Measurements from ENCODE around the gene VAV3. TPM values are rescaled to one million over a fixed set of nuclear protein-coding genes. Genes with fewer than 3 reads are reported as not detected.

The VAV3 gene
- polyA plus RNA-seq, 4 donors: 114 to 148 (median 128) TPM

GRCh38 chr1:107550358-107550757, 414.6 kb downstream of the VAV3 start:
- DNase-seq (ENCODE audit: low read depth in 4 of 4, low spot score in 2 of 4): no peak

- DNase-seq (ENCODE audit: low read depth in 4 of 4, low spot score in 2 of 4): no peak
Observed at GRCh38 chr1:107549152-107549810, 415.7 kb downstream of the VAV3 start.

DNA sequence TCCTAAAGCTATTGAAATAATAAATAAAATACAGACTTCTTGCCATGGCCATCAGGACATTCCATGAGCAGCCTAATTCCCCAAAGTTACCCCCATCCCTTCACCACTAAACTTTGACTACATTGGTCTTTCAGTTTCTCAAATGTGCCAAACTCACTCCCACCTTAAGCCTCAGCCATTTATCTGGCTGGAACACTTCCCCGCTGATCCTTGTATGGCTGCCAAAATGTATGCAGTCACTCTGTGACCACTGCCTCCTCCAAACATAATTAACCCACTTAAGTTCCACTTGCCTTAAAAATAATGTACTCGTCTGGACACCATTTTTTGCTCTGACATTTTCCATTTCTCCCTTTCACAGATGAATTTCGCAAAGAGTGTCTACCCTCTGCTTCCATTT, 416.7 kb downstream of the VAV3 start:
- no peak for DNase-seq (ENCODE audit: low read depth in 4 of 4, low spot score in 2 of 4)

DNA sequence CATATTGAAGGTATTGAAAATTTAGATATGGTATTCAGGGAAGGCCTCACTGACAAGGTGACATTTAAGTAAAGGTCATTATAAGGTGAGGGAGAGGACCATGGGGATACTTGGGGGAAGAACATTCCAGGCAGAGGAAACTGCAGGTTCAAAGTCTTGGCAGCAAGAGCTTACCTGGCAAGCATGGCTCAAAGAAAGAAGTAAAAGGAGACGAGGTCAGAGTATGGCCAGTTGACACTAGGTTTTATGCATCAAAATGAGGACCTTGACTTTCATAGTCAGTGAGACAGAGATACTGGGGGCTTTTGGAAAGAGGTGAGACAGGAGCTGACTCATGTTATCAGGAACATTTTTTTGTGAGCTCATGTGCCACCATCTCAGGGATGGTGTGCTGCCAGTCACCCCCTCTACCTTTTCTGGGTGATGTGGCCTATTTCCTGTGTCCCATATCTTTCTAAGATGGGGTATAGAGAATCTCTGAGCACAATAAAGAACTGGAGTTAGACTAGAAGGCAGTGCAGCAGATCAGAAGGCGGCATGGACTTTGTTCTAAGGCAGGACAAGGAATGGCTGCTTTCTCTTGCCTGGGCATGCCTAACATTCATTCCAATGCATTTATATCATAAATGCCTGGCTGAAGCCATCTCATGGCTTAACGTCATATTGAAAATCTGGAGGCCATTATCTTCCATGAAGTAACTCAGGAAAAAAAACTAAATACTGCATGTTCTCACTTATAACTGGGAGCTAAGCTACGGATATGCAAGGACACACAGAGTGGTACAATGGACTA, 417.4 kb downstream of the VAV3 start:
- no peak for DNase-seq (ENCODE audit: low read depth in 4 of 4, low spot score in 2 of 4)

DNA sequence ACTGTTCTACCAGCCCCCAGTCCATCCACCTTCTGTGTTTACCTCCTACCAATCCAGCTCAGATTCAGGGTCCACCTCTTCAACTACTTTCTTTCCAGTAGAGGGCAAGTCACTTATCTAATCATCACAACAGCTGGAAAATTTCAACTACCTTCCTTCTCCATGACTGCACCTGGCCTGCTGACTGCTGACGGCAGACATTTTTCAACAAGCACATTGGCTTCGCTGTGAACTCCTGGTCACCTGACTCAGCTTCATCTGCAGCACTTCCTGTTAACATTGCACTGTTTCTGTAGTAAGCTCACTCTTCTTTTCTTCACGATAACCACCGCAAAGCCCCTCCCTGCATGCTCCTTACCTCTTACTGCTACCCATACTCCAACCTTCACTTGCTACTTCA, 418.4 kb downstream of the VAV3 start:
- DNase-seq (ENCODE audit: low read depth in 4 of 4, low spot score in 2 of 4): no peak

- DNase-seq (ENCODE audit: low read depth in 4 of 4, low spot score in 2 of 4): no peak
Observed at GRCh38 chr1:107545879-107546278, 419.1 kb downstream of the VAV3 start.

DNA sequence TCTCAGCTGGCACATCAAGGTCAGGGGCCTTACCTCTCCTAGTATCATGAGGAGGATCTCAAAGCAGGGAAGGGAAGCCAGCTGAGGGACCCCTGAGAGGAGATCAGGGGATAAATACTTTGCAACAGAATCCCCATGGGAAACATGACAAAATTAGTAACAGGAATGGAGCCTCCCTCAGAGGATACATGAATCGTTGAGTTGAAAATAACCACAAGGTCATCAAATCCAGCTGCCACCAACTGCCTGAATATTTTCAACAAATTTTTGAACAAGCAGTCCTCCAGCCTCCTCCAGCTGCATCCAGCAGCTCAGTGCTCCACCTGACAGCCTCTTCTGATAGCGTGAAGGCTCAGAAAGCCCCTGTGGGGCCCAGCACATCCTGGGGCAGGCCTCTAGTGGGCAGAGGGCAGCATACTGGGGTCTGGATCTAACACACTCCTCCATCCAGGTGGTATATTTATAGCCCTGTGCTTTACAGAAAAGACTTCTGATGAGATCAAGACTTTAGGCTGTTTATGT, 419.9 kb downstream of the VAV3 start:
- no peak for DNase-seq (ENCODE audit: low read depth in 4 of 4, low spot score in 2 of 4)

GRCh38 chr1:107544285-107544684, 420.7 kb downstream of the VAV3 start:
- DNase-seq (ENCODE audit: low read depth in 4 of 4, low spot score in 2 of 4): no peak

GRCh38 chr1:107541412-107541811, 423.6 kb downstream of the VAV3 start:
- no peak for DNase-seq (ENCODE audit: low read depth in 4 of 4, low spot score in 2 of 4)

- no peak for DNase-seq (ENCODE audit: low read depth in 4 of 4, low spot score in 2 of 4)
Observed at GRCh38 chr1:107538502-107538901, 426.5 kb downstream of the VAV3 start.

DNA sequence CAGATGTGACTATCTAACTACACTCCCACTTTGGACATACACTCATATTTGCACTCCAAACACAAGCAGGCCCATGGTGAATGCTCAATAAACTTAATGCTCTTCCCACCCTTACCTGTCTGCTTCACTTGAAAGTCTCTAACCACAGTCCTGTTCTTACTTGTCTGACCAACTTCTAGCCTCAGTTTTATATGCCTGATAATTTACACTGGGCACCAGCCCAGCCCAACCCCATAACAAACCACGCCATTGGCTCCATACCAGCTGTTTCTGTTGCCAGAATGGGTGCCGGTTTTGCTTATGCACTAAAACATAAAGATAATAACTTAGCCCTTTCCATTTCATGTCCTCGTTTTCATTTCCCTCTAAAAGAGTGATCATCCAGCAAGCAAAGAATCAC, 428.7 kb downstream of the VAV3 start:
- no peak for DNase-seq (ENCODE audit: low read depth in 4 of 4, low spot score in 2 of 4)

GRCh38 chr1:107535091-107535490, 429.9 kb downstream of the VAV3 start:
- no peak for DNase-seq (ENCODE audit: low read depth in 4 of 4, low spot score in 2 of 4)

- no peak for DNase-seq (ENCODE audit: low read depth in 4 of 4, low spot score in 2 of 4)
Observed at GRCh38 chr1:107534632-107535031, 430.3 kb downstream of the VAV3 start.

GRCh38 chr1:107533436-107533835, 431.5 kb downstream of the VAV3 start:
- no peak for DNase-seq (ENCODE audit: low read depth in 4 of 4, low spot score in 2 of 4)

- DNase-seq (ENCODE audit: low read depth in 4 of 4, low spot score in 2 of 4): no peak
Observed at GRCh38 chr1:107532318-107532717, 432.7 kb downstream of the VAV3 start.

- no peak for DNase-seq (ENCODE audit: low read depth in 4 of 4, low spot score in 2 of 4)
Observed at GRCh38 chr1:107531065-107531908, 433.7 kb downstream of the VAV3 start.

- DNase-seq (ENCODE audit: low read depth in 4 of 4, low spot score in 2 of 4): no peak
Observed at GRCh38 chr1:107530543-107530942, 434.4 kb downstream of the VAV3 start.

GRCh38 chr1:107529511-107530149, 435.4 kb downstream of the VAV3 start:
- peak in 2 of 4 donors; percentile 14 to 29 for DNase-seq (ENCODE audit: low read depth in 4 of 4, low spot score in 2 of 4)

- no peak for DNase-seq (ENCODE audit: low read depth in 4 of 4, low spot score in 2 of 4)
Observed at GRCh38 chr1:107526524-107527198, 438.3 kb downstream of the VAV3 start.

- no peak for DNase-seq (ENCODE audit: low read depth in 4 of 4, low spot score in 2 of 4)
Observed at GRCh38 chr1:107525961-107526360, 439.0 kb downstream of the VAV3 start.

Data from left renal cortex interstitium (tissue), 4 donors.